ENCODE measurements around the gene SPATA33. TPM values are rescaled to one million over a fixed set of nuclear protein-coding genes. Genes with fewer than 3 reads are reported as not detected.

Gene SPATA33
- total RNA-seq, 1 donor from 2014 or later = 42.6 TPM

DNA sequence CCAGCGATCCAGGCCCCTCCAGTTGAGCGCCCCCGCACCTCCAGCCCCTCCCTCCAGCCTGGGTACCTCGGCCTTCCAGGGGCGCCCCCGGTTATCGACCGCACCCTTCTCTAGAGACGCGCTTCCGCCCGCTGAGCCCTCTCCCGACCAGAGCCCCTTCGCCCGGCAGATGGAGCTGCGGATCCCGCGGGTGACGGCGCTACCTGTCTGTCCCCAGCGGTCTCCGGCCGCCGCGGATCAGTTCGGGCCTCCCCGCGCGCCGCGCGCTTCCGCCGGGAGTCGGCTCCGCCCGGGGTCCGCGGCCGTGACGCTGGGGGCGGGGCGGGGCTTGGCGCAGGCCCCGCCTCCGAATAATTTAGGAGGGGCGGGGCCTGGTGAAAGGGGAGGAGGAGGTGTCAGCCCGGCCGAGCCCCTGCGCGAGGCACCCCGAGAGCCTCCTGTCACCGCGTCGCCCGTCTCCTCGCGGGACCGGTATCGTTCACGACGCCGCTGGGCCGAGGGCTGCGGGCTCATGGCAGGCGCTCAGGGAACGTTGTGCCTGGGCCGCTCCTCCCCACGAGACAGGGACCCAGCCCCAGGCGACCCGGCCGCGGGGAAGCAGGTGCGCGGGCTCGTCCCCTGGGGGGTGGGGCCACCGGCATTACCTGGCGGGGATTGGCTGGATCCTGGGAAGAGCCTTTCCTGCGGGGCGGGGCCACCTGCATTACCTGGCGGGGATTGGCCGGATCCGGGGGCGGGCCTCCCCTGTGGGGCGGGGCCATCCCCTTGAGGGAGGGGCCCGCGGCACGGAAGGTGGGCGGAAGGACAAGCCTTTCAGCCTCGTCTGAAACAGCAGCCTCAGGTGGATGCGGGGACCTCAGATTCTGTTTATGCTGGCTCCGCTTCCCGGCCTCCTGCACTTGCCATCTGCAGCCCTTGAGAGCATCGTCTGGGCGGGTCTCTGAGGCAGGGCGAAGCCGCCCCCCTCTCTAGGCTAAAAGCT is 44.1 kb downstream of the SPATA33 start, which contains the start of gene SPATA2L:
SPATA2L (minus strand) TSS at position 281 of the 982 bp plus-strand sequence. CDS start 473 bp downstream, outside the sequence.
- no peak within 1 kb of the TSS for H3K27ac Mint-ChIP-seq (ENCODE audit: unreplicated experiment)

DNA sequence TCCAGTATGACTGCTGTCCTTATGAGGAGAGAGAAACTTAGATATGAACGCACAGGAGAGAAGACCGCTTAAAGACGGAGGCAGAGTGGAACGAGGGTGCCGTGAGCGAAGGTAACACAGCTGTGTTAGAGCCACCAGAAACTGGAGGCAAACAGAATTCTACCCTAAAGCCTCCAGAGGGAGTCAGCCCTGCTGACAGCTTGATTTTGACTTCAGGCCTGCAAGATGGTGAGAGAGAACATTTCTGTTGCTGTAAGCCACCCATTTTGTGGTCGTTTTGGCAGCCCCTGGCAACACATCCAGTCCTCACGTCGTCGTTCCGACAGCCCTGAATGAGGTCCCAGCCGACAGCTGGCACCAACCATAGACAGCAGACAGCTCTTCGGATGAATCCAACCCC is 46.6 kb downstream of the SPATA33 start:
- H3K4me3 Mint-ChIP-seq = peak overlapping the region; percentile 61
- H3K27ac Mint-ChIP-seq (ENCODE audit: unreplicated experiment) = no peak overlapping the region
- H3K36me3 Mint-ChIP-seq (ENCODE audit: low read depth) = no peaks in the 10 kb centered on the region
- no peak for DNase-seq (ENCODE audit: low read depth, low spot score)
- H3K27me3 Mint-ChIP-seq (ENCODE audit: low read depth) = peaks cover 3% of the 10 kb centered on the region
- H3K4me1 Mint-ChIP-seq = peaks cover 13% of the 10 kb centered on the region
- no peaks in the 10 kb centered on the region for H3K9me3 Mint-ChIP-seq
- TF ChIP-seq, protein P1, sequence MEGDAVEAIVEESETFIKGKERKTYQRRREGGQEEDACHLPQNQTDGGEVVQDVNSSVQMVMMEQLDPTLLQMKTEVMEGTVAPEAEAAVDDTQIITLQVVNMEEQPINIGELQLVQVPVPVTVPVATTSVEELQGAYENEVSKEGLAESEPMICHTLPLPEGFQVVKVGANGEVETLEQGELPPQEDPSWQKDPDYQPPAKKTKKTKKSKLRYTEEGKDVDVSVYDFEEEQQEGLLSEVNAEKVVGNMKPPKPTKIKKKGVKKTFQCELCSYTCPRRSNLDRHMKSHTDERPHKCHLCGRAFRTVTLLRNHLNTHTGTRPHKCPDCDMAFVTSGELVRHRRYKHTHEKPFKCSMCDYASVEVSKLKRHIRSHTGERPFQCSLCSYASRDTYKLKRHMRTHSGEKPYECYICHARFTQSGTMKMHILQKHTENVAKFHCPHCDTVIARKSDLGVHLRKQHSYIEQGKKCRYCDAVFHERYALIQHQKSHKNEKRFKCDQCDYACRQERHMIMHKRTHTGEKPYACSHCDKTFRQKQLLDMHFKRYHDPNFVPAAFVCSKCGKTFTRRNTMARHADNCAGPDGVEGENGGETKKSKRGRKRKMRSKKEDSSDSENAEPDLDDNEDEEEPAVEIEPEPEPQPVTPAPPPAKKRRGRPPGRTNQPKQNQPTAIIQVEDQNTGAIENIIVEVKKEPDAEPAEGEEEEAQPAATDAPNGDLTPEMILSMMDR (conservative IDR thresholded peaks at IDR 0.05) = no peak

More for the DNA sequence above, 44.1 kb downstream of the SPATA33 start, which contains the start of gene SPATA2L:
- H3K36me3 Mint-ChIP-seq (ENCODE audit: low read depth) = peaks cover 3% of the 10 kb centered on the region
- H3K9me3 Mint-ChIP-seq = no peaks in the 10 kb centered on the region
- TF ChIP-seq, protein P1 (conservative IDR thresholded peaks at IDR 0.05) = peak; percentile 41
- peaks cover 3% of the 10 kb centered on the region for H3K27me3 Mint-ChIP-seq (ENCODE audit: low read depth)
- peak; percentile 83 for DNase-seq (ENCODE audit: low read depth, low spot score)
- peaks cover 17% of the 10 kb centered on the region for H3K4me1 Mint-ChIP-seq
- H3K4me3 Mint-ChIP-seq = peak within 1 kb of the TSS; percentile 86

DNA sequence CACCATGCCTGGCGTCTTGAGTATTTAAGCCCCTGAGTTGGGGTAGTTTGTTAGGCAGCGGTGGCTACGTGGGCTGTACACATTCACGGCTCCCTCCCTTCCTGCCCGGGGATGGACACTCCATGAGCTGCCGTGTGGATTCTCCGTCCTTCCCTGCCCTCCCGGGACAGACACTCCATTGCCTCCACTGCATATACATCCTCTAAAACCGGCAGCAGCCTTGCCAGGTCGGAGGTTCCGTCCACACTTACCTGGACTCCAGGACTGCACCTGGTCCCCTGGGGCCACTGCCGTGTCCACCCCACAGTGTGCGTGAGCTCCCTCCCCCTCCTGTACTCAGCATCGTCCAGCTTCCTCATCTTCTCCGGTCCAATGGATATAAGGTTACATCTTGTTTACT is 47.4 kb downstream of the SPATA33 start:
- DNase-seq (ENCODE audit: low read depth, low spot score) = no peak
- Mint-ChIP-seq H3K36me3 (ENCODE audit: low read depth) (no peaks in the 10 kb centered on the region), H3K4me3 (peak overlapping the region; percentile 52), H3K9me3 (no peaks in the 10 kb centered on the region), H3K27ac (ENCODE audit: unreplicated experiment) (no peak overlapping the region), H3K4me1 (peaks cover 12% of the 10 kb centered on the region), H3K27me3 (ENCODE audit: low read depth) (peaks cover 3% of the 10 kb centered on the region)
- TF ChIP-seq, protein P1 (conservative IDR thresholded peaks at IDR 0.05) = no peak

DNA sequence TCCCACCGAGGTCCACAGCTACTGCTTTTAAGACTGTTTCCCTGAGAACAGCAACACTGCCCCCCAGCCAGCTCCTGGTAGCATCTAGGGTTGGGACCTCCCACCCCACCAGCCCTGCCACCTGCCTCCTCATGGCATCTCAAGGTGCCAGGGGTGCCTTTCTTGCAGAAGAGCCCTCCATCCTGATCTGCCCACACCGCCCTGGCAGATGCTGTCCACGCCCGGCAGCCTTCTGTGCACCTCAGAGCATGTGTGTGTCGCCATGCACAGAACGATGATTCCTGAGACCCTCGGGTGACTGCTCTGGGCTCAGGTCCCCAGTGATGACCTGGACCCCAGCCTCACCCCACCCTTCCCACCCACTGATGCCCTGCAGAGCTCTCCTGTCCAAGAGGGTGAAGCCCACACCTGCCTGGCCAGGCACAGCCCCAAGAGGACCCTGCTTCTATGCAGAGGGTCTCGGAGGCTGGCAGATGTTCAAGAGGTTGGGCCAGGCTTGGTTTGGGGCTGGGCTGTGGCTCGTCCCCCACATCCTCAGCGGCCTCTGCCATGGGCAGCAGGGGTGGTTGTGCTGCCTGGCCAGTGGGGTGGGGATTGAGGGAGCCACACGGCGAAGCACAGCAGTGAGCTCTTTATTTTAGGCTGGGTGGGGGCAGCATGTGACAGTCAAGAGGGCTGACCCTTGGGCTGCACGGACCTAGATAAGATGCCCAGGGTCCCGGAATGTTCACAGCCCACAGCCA is 49.1 kb downstream of the SPATA33 start:
- H3K27me3 Mint-ChIP-seq (ENCODE audit: low read depth) = peaks cover 6% of the 10 kb centered on the region
- no peaks in the 10 kb centered on the region for H3K9me3 Mint-ChIP-seq
- peaks cover 9% of the 10 kb centered on the region for H3K4me1 Mint-ChIP-seq
- DNase-seq (ENCODE audit: low read depth, low spot score) = no peak
- TF ChIP-seq, protein P1 (conservative IDR thresholded peaks at IDR 0.05) = no peak
- no peak overlapping the region for H3K4me3 Mint-ChIP-seq
- no peak overlapping the region for H3K27ac Mint-ChIP-seq (ENCODE audit: unreplicated experiment)
- no peaks in the 10 kb centered on the region for H3K36me3 Mint-ChIP-seq (ENCODE audit: low read depth)

DNA sequence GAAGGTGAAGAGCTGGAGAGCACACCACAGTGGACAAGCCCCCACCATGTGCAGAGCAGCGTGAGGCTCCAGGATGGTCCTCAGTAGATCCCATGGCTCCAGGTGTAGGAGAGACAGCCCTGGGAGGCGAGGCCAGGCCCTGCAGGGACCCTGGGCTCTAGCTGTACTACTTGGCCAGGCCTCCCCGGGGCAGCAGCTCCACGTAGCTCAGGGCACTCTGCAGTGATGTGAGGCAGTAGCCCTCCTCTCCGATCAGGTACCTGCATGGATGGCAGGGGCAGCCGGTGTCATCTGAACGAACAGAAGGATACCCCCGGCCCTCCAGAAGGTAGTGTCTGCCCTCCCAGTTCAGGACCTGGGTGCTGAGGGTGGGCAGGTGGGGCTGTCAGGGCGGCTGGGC is 50.1 kb downstream of the SPATA33 start:
- H3K4me1 Mint-ChIP-seq = peaks cover 9% of the 10 kb centered on the region
- no peak for DNase-seq (ENCODE audit: low read depth, low spot score)

More for the DNA sequence above, 50.1 kb downstream of the SPATA33 start:
- peaks cover 6% of the 10 kb centered on the region for H3K27me3 Mint-ChIP-seq (ENCODE audit: low read depth)
- TF ChIP-seq, protein P1 (conservative IDR thresholded peaks at IDR 0.05) = no peak
- no peaks in the 10 kb centered on the region for H3K36me3 Mint-ChIP-seq (ENCODE audit: low read depth)
- no peak overlapping the region for H3K27ac Mint-ChIP-seq (ENCODE audit: unreplicated experiment)
- H3K4me3 Mint-ChIP-seq = no peak overlapping the region
- no peaks in the 10 kb centered on the region for H3K9me3 Mint-ChIP-seq
